Mesothelial cell of epicardium (in vitro differentiated cells): ENCODE measurements around the gene EFCAB13. TPM values are rescaled to one million over a fixed set of nuclear protein-coding genes. Genes with fewer than 3 reads are reported as not detected.

Source experiments
- DNase-seq, 2 experiments: peaks; one replicate each; pipeline ENCODE4 v3.0.0; 2021; ENCODE audit warnings: low spot score in 2 of 2; ENCODE audit not compliant: unreplicated experiment in 2 of 2
- H3K27ac Mint-ChIP-seq: 2 replicates; pipeline ENCODE4 v1.8.0; 2021; ENCODE audit warnings: mixed read lengths
- H3K27me3 Mint-ChIP-seq: 2 replicates; pipeline ENCODE4 v1.8.0; 2021; ENCODE audit warnings: low read depth, mixed read lengths
- H3K36me3 Mint-ChIP-seq: 2 replicates; pipeline ENCODE4 v1.8.0; 2021; ENCODE audit warnings: mixed read lengths
- H3K4me1 Mint-ChIP-seq: 2 replicates; pipeline ENCODE4 v1.8.0; 2021; ENCODE audit warnings: mixed read lengths
- H3K4me3 Mint-ChIP-seq: 2 replicates; pipeline ENCODE4 v1.8.0; 2021; ENCODE audit warnings: mild to moderate bottlenecking, moderate library complexity, mixed read lengths
- H3K9me3 Mint-ChIP-seq: 2 replicates; pipeline ENCODE4 v1.8.0; 2021; ENCODE audit warnings: mixed read lengths
- total RNA-seq: library from RNA; stranded (reverse); gene quantifications from 3 replicates; pipeline ENCODE4 v1.2.1, GENCODE V29; 2021
- TF ChIP-seq, protein P1 (sequence below): fragments of 200-600 bp; sonication (generic); IDR thresholded peaks from one replicate; pipeline ENCODE4 v1.5.0; 2021; ENCODE audit warnings: antibody characterized with exemption; ENCODE audit not compliant: unreplicated experiment

The EFCAB13 gene
- total RNA-seq, 1 donor from 2014 or later, result 4.8 TPM

DNA sequence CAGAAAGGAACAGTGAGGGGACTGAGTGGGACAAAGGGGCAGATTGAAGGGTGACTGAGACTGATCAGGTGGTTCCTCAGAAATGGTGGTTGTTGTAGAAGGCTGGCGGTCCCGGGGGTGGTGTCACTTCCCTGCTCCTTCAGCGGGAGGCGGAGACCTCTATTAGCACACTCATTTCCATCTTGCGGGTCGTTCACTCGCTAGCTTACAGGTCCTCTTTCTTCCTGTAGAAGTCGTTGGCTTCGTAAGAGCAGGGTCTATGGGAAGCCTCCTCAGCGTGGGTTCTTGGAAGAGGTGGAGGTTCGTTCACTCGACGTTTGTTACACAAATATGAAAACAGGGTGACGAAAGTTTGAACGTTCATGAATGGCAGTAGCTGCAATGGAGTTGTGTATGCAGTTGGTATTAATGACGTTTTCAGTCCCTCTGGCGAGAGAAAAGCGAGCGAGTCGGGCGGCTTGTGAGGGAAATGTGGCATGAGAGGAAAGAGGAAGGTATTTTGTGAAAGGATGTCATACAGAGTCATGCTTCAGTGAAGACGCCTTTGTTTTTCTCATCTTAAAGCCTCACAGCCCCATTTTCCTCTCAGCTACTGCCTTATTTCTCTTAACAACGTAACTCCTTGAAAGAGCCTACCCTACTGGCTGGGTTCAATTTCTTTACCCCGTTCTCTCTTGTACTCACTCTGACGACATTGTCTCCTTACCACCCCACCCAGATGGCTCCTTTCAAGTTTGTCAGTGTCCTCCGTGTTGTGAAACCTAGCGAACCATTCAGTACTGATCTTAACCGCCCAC lies 667 bp downstream of the EFCAB13 start:
- TF ChIP-seq, protein P1, sequence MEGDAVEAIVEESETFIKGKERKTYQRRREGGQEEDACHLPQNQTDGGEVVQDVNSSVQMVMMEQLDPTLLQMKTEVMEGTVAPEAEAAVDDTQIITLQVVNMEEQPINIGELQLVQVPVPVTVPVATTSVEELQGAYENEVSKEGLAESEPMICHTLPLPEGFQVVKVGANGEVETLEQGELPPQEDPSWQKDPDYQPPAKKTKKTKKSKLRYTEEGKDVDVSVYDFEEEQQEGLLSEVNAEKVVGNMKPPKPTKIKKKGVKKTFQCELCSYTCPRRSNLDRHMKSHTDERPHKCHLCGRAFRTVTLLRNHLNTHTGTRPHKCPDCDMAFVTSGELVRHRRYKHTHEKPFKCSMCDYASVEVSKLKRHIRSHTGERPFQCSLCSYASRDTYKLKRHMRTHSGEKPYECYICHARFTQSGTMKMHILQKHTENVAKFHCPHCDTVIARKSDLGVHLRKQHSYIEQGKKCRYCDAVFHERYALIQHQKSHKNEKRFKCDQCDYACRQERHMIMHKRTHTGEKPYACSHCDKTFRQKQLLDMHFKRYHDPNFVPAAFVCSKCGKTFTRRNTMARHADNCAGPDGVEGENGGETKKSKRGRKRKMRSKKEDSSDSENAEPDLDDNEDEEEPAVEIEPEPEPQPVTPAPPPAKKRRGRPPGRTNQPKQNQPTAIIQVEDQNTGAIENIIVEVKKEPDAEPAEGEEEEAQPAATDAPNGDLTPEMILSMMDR, result no peak
- DNase-seq, result no peak
- H3K4me1 Mint-ChIP-seq, result peaks cover 9% of the 10 kb centered on the region
- H3K9me3 Mint-ChIP-seq, result peaks cover 6% of the 10 kb centered on the region
- H3K27ac Mint-ChIP-seq, result peak overlapping the region; percentile 91
- peaks cover 6% of the 10 kb centered on the region for H3K36me3 Mint-ChIP-seq
- peak overlapping the region; percentile 92 for H3K4me3 Mint-ChIP-seq
- peaks cover 2% of the 10 kb centered on the region for H3K27me3 Mint-ChIP-seq

DNA sequence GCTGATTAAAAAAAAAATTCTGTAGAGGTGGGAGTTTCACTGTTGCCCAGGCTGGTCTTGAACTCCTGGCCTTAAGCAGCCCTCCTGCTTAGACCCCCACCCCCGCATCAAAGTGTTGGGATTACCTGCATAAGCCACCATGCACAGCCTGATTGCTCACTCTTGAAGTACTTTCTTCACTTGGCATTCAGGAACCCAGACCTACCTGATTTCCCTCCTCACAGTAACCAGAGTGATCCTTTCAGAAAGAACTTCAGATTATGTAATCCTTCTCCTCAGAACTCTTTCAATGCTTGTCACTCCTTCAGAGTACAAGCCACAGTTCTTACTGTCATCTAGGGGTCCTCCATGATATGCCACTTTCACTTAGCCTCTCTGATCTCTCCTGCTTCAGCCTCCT lies 1.4 kb downstream of the EFCAB13 start:
- H3K4me1 Mint-ChIP-seq, result peaks cover 9% of the 10 kb centered on the region
- TF ChIP-seq, protein P1, result no peak
- no peak for DNase-seq
- peaks cover 6% of the 10 kb centered on the region for H3K9me3 Mint-ChIP-seq
- peak overlapping the region; percentile 25 for H3K4me3 Mint-ChIP-seq
- H3K36me3 Mint-ChIP-seq, result peaks cover 7% of the 10 kb centered on the region
- H3K27ac Mint-ChIP-seq, result no peak overlapping the region
- peaks cover 2% of the 10 kb centered on the region for H3K27me3 Mint-ChIP-seq

DNA sequence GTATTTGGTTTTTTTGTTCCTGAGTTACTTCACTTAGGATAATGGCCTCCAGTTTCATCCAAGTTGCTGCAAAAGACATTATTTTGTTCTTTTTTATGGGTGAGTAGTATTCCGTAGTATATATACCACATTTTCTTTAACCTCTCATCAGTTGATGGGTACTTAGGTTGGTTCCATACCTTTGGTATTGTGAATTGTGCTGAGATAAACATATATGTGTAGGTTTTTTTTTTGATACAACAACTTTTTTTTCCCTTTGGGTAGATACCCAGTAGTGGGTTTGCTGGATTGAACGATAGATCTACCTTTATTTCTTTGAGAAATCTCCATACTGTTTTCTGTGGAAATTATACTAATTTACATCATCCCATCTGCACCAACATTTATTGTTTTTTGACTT lies 6.8 kb downstream of the EFCAB13 start:
- H3K27ac Mint-ChIP-seq, result no peak overlapping the region
- no peak overlapping the region for H3K4me3 Mint-ChIP-seq
- DNase-seq, result no peak
- peaks cover 3% of the 10 kb centered on the region for H3K4me1 Mint-ChIP-seq
- peaks cover 29% of the 10 kb centered on the region for H3K9me3 Mint-ChIP-seq
- peaks cover 24% of the 10 kb centered on the region for H3K36me3 Mint-ChIP-seq
- peaks cover 2% of the 10 kb centered on the region for H3K27me3 Mint-ChIP-seq
- TF ChIP-seq, protein P1, result no peak

GRCh38 chr17:47332287-47332686 lies 8.5 kb downstream of the EFCAB13 start:
- Mint-ChIP-seq H3K36me3 (peaks cover 24% of the 10 kb centered on the region), H3K4me3 (no peak overlapping the region), H3K9me3 (peaks cover 29% of the 10 kb centered on the region), H3K27ac (no peak overlapping the region), H3K27me3 (peaks cover 2% of the 10 kb centered on the region), H3K4me1 (peaks cover 3% of the 10 kb centered on the region)
- no peak for DNase-seq
- TF ChIP-seq, protein P1, result no peak

GRCh38 chr17:47335101-47335936 lies 11.6 kb downstream of the EFCAB13 start:
- no peaks in the 10 kb centered on the region for H3K4me1 Mint-ChIP-seq
- TF ChIP-seq, protein P1, result no peak
- H3K4me3 Mint-ChIP-seq, result no peak overlapping the region
- H3K27me3 Mint-ChIP-seq, result no peaks in the 10 kb centered on the region
- H3K9me3 Mint-ChIP-seq, result peaks cover 29% of the 10 kb centered on the region
- peaks cover 23% of the 10 kb centered on the region for H3K36me3 Mint-ChIP-seq
- no peak for DNase-seq
- H3K27ac Mint-ChIP-seq, result no peak overlapping the region
